Measurements from ENCODE around the gene PLEKHA5. TPM values are rescaled to one million over a fixed set of nuclear protein-coding genes. Genes with fewer than 3 reads are reported as not detected.

Gene PLEKHA5
- total RNA-seq, 2 donors from 2014 or later: 8.9 to 10.3 TPM

GRCh38 chr12:19273482-19274330 is 144.2 kb downstream of the PLEKHA5 start:
- no peaks in the 10 kb centered on the region for H3K9me3 ChIP-seq (ENCODE audit: control insufficient read depth, low read length, poor library complexity, severe bottlenecking)
- H3K4me3 Mint-ChIP-seq: peak overlapping the region; percentile 28
- H3K27me3 Mint-ChIP-seq: no peaks in the 10 kb centered on the region
- H3K4me1 Mint-ChIP-seq: peaks cover 11% of the 10 kb centered on the region
- peak overlapping the region; percentile 0 for H3K27ac Mint-ChIP-seq
- peak; percentile 99 for ATAC-seq
- peak; percentile 13 to 49 (median 43) for DNase-seq
- peaks cover 2% of the 10 kb centered on the region for H3K36me3 Mint-ChIP-seq (ENCODE audit: low read depth)

GRCh38 chr12:19276767-19277166 is 147.2 kb downstream of the PLEKHA5 start:
- Mint-ChIP-seq H3K4me3 (no peak overlapping the region), H3K36me3 (ENCODE audit: low read depth) (no peaks in the 10 kb centered on the region), H3K27me3 (no peaks in the 10 kb centered on the region), H3K27ac (no peak overlapping the region), H3K4me1 (peaks cover 12% of the 10 kb centered on the region)
- no peak for DNase-seq
- no peak for ATAC-seq
- H3K9me3 ChIP-seq (ENCODE audit: control insufficient read depth, low read length, poor library complexity, severe bottlenecking): no peaks in the 10 kb centered on the region

- ATAC-seq (no peak), DNase-seq (no peak)
- no peak overlapping the region for H3K4me3 Mint-ChIP-seq
- H3K36me3 Mint-ChIP-seq (ENCODE audit: low read depth): no peaks in the 10 kb centered on the region
- H3K4me1 Mint-ChIP-seq: peaks cover 12% of the 10 kb centered on the region
- no peaks in the 10 kb centered on the region for H3K9me3 ChIP-seq (ENCODE audit: control insufficient read depth, low read length, poor library complexity, severe bottlenecking)
- H3K27ac Mint-ChIP-seq: no peak overlapping the region
- H3K27me3 Mint-ChIP-seq: no peaks in the 10 kb centered on the region
Observed at GRCh38 chr12:19277711-19278110, 148.2 kb downstream of the PLEKHA5 start.

- H3K27ac Mint-ChIP-seq: no peak overlapping the region
- H3K36me3 Mint-ChIP-seq (ENCODE audit: low read depth): no peaks in the 10 kb centered on the region
- no peak for DNase-seq
- H3K27me3 Mint-ChIP-seq: no peaks in the 10 kb centered on the region
- peaks cover 11% of the 10 kb centered on the region for H3K4me1 Mint-ChIP-seq
- ATAC-seq: no peak
- H3K4me3 Mint-ChIP-seq: no peak overlapping the region
- H3K9me3 ChIP-seq (ENCODE audit: control insufficient read depth, low read length, poor library complexity, severe bottlenecking): no peaks in the 10 kb centered on the region
Observed at GRCh38 chr12:19278407-19278806, 148.9 kb downstream of the PLEKHA5 start.

DNA sequence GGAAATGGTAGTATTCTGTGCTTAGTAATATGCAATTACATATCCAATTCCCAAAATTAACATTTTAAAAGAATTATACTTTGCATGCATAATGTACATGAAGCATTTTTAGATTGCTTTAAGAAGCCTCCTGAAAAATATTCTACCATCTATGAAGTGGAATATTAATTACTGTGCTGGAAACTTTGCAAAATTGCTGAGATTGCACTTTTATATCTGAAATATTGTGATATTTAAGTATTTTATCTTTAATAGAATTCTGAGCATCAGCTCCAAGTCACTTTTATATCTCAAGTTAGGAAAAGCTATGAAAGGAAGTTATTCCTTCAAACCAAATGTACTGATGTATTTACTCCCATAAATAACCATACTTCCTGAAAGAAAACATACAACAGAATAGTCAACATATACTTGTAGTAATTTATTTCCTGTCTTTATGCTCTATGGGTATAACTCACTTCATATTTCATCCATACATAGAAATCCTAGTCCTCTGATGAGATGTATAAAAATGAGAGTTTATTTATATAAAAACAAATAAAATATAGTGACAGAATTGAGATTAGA is 152.7 kb downstream of the PLEKHA5 start:
- Mint-ChIP-seq H3K27me3 (no peaks in the 10 kb centered on the region), H3K36me3 (ENCODE audit: low read depth) (no peaks in the 10 kb centered on the region)

GRCh38 chr12:19284658-19285057 is 155.1 kb downstream of the PLEKHA5 start:
- ATAC-seq: no peak
- Mint-ChIP-seq H3K27ac (no peak overlapping the region), H3K4me1 (peaks cover 2% of the 10 kb centered on the region), H3K36me3 (ENCODE audit: low read depth) (no peaks in the 10 kb centered on the region), H3K27me3 (no peaks in the 10 kb centered on the region), H3K4me3 (no peak overlapping the region)
- no peak for DNase-seq
- H3K9me3 ChIP-seq (ENCODE audit: control insufficient read depth, low read length, poor library complexity, severe bottlenecking): no peaks in the 10 kb centered on the region

More for the DNA sequence above, 152.7 kb downstream of the PLEKHA5 start:
- Mint-ChIP-seq H3K4me3 (no peak overlapping the region), H3K4me1 (peaks cover 2% of the 10 kb centered on the region), H3K27ac (no peak overlapping the region)
- H3K9me3 ChIP-seq (ENCODE audit: control insufficient read depth, low read length, poor library complexity, severe bottlenecking): no peaks in the 10 kb centered on the region
- ATAC-seq (no peak), DNase-seq (no peak)

DNA sequence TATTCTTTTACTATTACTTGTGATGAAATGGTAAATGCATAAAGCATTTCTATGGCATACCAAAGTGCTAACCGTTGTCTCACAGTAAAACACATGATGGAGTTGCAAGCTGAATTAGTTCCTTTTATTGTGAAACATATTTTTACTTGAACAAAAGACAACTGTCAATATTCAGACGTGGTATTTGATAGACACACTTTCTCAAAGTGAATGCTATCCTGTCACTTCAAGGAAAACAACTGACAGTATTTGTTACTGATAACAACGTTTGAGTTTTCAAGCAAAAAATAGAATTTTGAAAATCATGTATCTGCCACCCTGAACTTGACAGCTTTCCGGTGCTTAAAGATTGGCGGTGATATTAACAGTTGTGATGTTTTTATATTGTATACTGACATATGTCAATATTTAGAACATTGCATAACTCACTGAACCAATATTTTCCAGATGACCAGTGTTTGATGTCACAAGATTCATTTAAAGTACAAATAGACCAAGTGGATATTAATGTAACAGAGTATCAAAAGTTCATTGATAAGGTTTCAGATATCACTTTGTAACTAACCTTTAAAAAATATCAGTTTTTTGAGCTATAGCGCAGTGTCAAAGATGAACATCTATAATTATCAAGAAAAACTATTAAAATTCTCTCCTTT is 156.4 kb downstream of the PLEKHA5 start:
- Mint-ChIP-seq H3K4me3 (no peak overlapping the region), H3K27me3 (no peaks in the 10 kb centered on the region), H3K27ac (no peak overlapping the region), H3K36me3 (ENCODE audit: low read depth) (no peaks in the 10 kb centered on the region), H3K4me1 (no peaks in the 10 kb centered on the region)
- no peaks in the 10 kb centered on the region for H3K9me3 ChIP-seq (ENCODE audit: control insufficient read depth, low read length, poor library complexity, severe bottlenecking)
- DNase-seq (no peak), ATAC-seq (no peak)

- H3K9me3 ChIP-seq (ENCODE audit: control insufficient read depth, low read length, poor library complexity, severe bottlenecking): no peaks in the 10 kb centered on the region
- Mint-ChIP-seq H3K4me3 (no peak overlapping the region), H3K27me3 (no peaks in the 10 kb centered on the region), H3K4me1 (no peaks in the 10 kb centered on the region), H3K36me3 (ENCODE audit: low read depth) (no peaks in the 10 kb centered on the region), H3K27ac (no peak overlapping the region)
- ATAC-seq (no peak), DNase-seq (no peak)
Observed at GRCh38 chr12:19287302-19287701, 157.8 kb downstream of the PLEKHA5 start.

DNA sequence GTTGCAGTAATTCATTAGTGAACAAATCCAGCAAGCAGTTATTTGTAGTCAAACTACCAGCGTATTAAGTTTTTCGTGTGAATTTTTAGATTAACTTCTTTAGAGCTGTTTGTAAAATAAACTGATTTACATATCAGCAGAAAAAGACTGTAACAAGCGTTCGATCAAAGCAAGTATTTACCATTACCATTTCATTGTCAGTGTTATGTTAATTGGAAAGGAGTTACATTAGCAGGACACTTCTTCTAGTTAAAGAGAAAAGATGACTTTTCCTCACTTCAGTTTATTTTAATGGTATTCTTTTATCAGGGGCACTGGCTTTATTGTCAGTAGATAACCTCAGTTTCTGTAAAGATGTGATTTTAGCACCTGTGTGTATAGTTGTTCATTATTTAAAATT is 158.6 kb downstream of the PLEKHA5 start:
- H3K4me1 Mint-ChIP-seq: no peaks in the 10 kb centered on the region
- DNase-seq (no peak), ATAC-seq (no peak)
- no peaks in the 10 kb centered on the region for H3K9me3 ChIP-seq (ENCODE audit: control insufficient read depth, low read length, poor library complexity, severe bottlenecking)
- H3K36me3 Mint-ChIP-seq (ENCODE audit: low read depth): no peaks in the 10 kb centered on the region
- H3K4me3 Mint-ChIP-seq: no peak overlapping the region
- H3K27ac Mint-ChIP-seq: no peak overlapping the region
- H3K27me3 Mint-ChIP-seq: no peaks in the 10 kb centered on the region

DNA sequence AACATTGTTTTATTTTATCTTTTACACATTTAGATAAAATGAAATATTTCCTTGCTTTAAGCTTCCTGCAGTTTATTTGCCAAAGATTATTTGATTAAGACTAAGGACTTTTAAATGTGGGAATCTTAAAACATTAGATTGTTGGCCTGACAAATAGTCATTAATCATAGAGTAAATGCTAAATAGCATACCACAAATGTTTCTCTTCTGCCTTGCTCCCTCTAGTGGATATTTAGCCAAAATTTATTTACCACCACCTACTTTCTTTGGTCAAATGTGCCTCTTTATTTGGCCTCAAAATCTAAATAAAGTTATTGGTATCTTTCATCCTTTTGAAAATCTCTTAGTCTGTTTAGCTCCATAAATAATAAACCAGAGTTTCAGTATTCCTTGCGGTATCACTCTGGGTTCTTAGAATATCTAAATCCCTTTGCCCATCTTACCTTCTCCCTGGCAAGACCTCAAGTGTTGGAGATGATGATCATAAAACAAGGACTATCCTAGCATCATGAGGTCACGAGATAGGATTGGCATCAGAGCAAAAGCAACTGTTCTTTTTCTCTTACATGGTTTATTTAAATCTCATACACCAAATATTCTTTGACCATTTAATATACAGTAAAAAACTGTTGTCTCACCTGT is 159.2 kb downstream of the PLEKHA5 start:
- ATAC-seq: no peak
- Mint-ChIP-seq H3K27ac (no peak overlapping the region), H3K36me3 (ENCODE audit: low read depth) (peaks cover 2% of the 10 kb centered on the region), H3K27me3 (no peaks in the 10 kb centered on the region), H3K4me3 (no peak overlapping the region), H3K4me1 (no peaks in the 10 kb centered on the region)
- DNase-seq: no peak
- H3K9me3 ChIP-seq (ENCODE audit: control insufficient read depth, low read length, poor library complexity, severe bottlenecking): no peaks in the 10 kb centered on the region

GRCh38 chr12:19298836-19299605 is 169.5 kb downstream of the PLEKHA5 start:
- no peak overlapping the region for H3K27ac Mint-ChIP-seq
- H3K9me3 ChIP-seq (ENCODE audit: control insufficient read depth, low read length, poor library complexity, severe bottlenecking): no peaks in the 10 kb centered on the region
- no peak for ATAC-seq
- H3K4me1 Mint-ChIP-seq: no peaks in the 10 kb centered on the region
- H3K4me3 Mint-ChIP-seq: no peak overlapping the region
- no peaks in the 10 kb centered on the region for H3K27me3 Mint-ChIP-seq
- H3K36me3 Mint-ChIP-seq (ENCODE audit: low read depth): peaks cover 3% of the 10 kb centered on the region
- DNase-seq: no peak

- H3K36me3 Mint-ChIP-seq (ENCODE audit: low read depth): peaks cover 3% of the 10 kb centered on the region
- H3K27me3 Mint-ChIP-seq: no peaks in the 10 kb centered on the region
- H3K4me3 Mint-ChIP-seq: no peak overlapping the region
- ATAC-seq (no peak), DNase-seq (no peak)
- no peaks in the 10 kb centered on the region for H3K4me1 Mint-ChIP-seq
- no peaks in the 10 kb centered on the region for H3K9me3 ChIP-seq (ENCODE audit: control insufficient read depth, low read length, poor library complexity, severe bottlenecking)
- no peak overlapping the region for H3K27ac Mint-ChIP-seq
Observed at GRCh38 chr12:19299765-19300164, 170.2 kb downstream of the PLEKHA5 start.

DNA sequence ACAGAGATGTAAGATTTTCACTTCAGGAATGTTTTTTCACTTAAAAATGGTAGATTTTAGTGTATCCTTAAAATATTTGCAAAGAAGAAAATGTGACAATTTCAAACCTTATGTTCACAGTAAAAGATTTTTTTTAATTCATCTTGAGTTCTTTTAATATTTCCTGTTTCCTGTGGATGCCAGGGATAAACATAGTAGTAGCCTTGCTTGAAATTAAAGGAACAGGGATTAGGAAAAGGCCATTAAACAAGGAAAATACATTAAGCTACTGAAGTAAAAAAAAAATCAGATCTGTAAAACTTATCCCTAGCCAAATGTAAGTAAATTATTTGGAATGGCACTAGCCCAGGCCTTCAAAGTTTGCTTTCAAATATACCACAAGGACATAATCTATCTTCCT is 171.7 kb downstream of the PLEKHA5 start:
- no peaks in the 10 kb centered on the region for H3K9me3 ChIP-seq (ENCODE audit: control insufficient read depth, low read length, poor library complexity, severe bottlenecking)
- H3K27ac Mint-ChIP-seq: no peak overlapping the region
- DNase-seq (no peak), ATAC-seq (no peak)
- H3K36me3 Mint-ChIP-seq (ENCODE audit: low read depth): peaks cover 3% of the 10 kb centered on the region
- H3K4me1 Mint-ChIP-seq: no peaks in the 10 kb centered on the region
- H3K4me3 Mint-ChIP-seq: no peak overlapping the region
- no peaks in the 10 kb centered on the region for H3K27me3 Mint-ChIP-seq
